SU-DHL-6 (cell line): ENCODE measurements around the gene ANKRD55.

Experiments used
- CTCF ChIP-seq: fragments of 200-600 bp; sonication (generic); IDR thresholded peaks from one replicate; pipeline ENCODE4 v1.5.1; 2017; ENCODE audit warnings: antibody characterized with exemption, mild to moderate bottlenecking, low read length, moderate library complexity; ENCODE audit not compliant: insufficient read depth, poor library complexity, severe bottlenecking
- EZH2phosphoT487 ChIP-seq: fragments of 200-600 bp; sonication (generic), shearing (Covaris generic); conservative IDR thresholded peaks from 2 replicates; pipeline ENCODE4 v1.6.1; 2018; ENCODE audit warnings: mild to moderate bottlenecking, antibody characterized with exemption, low read length, moderate library complexity, mixed read lengths

DNA sequence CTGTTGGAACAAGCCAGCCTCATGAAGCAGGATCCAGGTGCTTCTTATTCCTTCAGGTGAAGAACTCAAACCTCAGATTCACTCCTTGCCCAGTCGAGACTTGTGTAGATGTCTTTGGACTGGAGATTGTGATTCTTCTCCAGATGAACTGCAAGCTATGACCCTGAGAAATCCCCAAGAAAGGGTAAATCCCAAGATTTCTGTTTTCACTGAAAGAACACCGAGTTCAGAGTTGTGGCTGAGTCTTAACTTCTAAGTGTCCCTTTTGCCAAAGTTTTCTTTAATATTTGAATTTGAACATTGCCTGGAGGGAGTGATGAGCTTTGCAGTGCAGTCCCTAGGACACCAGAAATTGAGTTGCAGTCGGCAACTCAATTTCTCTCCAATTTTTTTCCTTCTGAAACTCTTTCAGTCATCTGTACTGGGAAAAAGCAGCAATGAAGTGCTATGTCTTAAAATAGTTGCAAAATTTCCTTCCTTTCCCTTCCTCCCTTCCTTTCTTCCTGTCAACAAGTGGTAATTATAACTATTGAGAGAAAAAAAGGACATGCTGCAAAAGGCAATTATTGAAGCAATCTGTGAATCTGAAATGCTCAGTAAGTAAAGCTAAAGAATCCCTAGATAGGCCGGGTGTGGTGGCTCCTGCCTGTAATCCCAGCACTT is 56.1 kb downstream of the ANKRD55 start:
- TF ChIP-seq CTCF (no peak), EZH2phosphoT487 (no peak)
